IgD-negative memory B cell (primary cell): ENCODE measurements around the gene LPP. TPM values are rescaled to one million over a fixed set of nuclear protein-coding genes. Genes with fewer than 3 reads are reported as not detected.

Source experiments
- H3K27ac Mint-ChIP-seq, 3 donors: one replicate each; pipeline ENCODE4 v1.8.0; 2020 to 2022; ENCODE audit warnings: mild to moderate bottlenecking in 3 of 3, mixed read lengths in 3 of 3, moderate library complexity in 1 of 3
- H3K27me3 Mint-ChIP-seq: one replicate; pipeline ENCODE4 v1.8.0; 2021; ENCODE audit warnings: mixed read lengths
- H3K36me3 Mint-ChIP-seq: one replicate; pipeline ENCODE4 v1.8.0; 2020; ENCODE audit warnings: mild to moderate bottlenecking, mixed read lengths
- H3K4me1 Mint-ChIP-seq, 3 donors: one replicate each; pipeline ENCODE4 v1.8.0; 2020 to 2022; ENCODE audit warnings: mixed read lengths in 3 of 3, mild to moderate bottlenecking in 1 of 3
- H3K4me3 Mint-ChIP-seq, 4 donors: one replicate each; pipeline ENCODE4 v1.8.0; 2020 to 2022; ENCODE audit warnings: mild to moderate bottlenecking in 4 of 4, mixed read lengths in 4 of 4, moderate library complexity in 3 of 4
- H3K9me3 Mint-ChIP-seq, 3 donors: one replicate each; pipeline ENCODE4 v1.8.0; 2020 to 2021; ENCODE audit warnings: mixed read lengths in 3 of 3, mild to moderate bottlenecking in 1 of 3
- polyA plus RNA-seq: library from polyadenylated mRNA; unstranded; fragments of 300-500 nt; fragmentation: Illumina TruSeq; gene quantifications from one replicate; pipeline ENCODE4 v1.2.3, GENCODE V29; 2021

LPP gene
- polyA plus RNA-seq, 1 donor from 2014 or later: 29.2 TPM

DNA sequence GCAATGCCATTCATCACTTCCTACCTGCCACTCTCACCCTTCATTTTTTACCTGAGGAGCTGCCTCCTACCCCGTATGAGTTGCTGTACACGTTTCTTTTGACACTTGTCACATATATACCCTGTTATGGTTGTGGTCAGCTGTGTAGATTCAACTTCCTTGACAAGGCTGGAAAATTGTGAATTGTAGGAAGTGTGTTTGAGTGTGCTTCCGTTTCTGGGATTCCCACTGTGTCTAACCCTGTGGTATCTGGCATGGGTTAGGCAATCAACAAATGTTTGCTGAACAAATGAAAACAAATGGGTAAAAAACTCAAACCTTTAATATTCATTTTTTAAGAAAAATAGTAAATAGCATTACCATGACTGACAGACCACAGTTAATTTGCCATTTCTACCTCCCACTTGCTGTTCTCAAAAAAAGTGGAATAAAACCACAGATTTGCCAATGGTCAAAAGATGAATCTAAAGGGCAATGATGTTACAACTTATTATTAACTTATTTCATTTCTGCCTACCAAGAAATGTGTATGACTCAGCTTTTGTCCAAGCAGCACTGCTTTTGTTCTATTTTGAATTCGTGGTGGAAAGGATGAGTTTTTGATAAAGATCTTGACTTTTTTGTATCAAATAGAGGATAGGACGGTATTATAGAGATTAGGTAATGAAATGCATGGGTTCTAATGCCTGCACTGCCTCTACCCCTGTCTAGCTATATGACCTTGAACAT lies 404.6 kb downstream of the LPP start:
- no peak overlapping the region for H3K27ac Mint-ChIP-seq
- peaks cover 2% of the 10 kb centered on the region for H3K36me3 Mint-ChIP-seq
- no peak overlapping the region for H3K4me3 Mint-ChIP-seq
- no peaks in the 10 kb centered on the region for H3K9me3 Mint-ChIP-seq
- no peaks in the 10 kb centered on the region for H3K27me3 Mint-ChIP-seq
- H3K4me1 Mint-ChIP-seq: peaks cover 1 to 19% (median 6%) of the 10 kb centered on the region in 3 donors

GRCh38 chr3:188559072-188559429 lies 405.1 kb downstream of the LPP start:
- Mint-ChIP-seq H3K27me3 (no peaks in the 10 kb centered on the region), H3K9me3 (no peaks in the 10 kb centered on the region), H3K27ac (no peak overlapping the region), H3K4me1 (peaks cover 1 to 19% (median 6%) of the 10 kb centered on the region in 3 donors), H3K36me3 (peaks cover 2% of the 10 kb centered on the region), H3K4me3 (no peak overlapping the region)

- Mint-ChIP-seq H3K27me3 (no peaks in the 10 kb centered on the region), H3K27ac (peak overlapping the region in 1 of 3 donors; percentile 24), H3K4me3 (no peak overlapping the region), H3K4me1 (peaks cover 1 to 19% (median 6%) of the 10 kb centered on the region in 3 donors), H3K36me3 (peaks cover 2% of the 10 kb centered on the region), H3K9me3 (no peaks in the 10 kb centered on the region)
Measured at GRCh38 chr3:188559856-188560255, 405.9 kb downstream of the LPP start.

DNA sequence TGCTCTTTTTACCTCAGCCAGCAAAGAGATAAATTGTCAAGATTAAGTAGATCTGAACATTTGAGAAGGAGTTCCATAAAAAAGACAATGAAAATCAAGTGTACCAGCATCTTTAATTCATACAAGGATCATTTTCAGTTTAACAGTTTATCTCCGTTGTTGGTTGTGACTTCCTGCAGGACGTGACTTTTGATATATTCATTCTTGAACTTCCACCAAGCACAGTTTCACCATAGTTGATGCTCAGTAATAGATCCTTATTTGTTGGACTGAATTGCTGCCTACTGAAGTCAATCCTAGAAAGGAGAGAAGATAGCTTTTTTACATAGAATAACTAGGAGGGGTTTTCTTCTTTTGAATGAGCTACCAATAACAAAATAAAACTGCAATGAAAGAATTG lies 408.2 kb downstream of the LPP start:
- H3K4me1 Mint-ChIP-seq: peaks cover 1 to 19% (median 6%) of the 10 kb centered on the region in 3 donors
- no peak overlapping the region for H3K4me3 Mint-ChIP-seq
- H3K27ac Mint-ChIP-seq: no peak overlapping the region
- H3K27me3 Mint-ChIP-seq: no peaks in the 10 kb centered on the region
- no peaks in the 10 kb centered on the region for H3K9me3 Mint-ChIP-seq
- peaks cover 2% of the 10 kb centered on the region for H3K36me3 Mint-ChIP-seq

DNA sequence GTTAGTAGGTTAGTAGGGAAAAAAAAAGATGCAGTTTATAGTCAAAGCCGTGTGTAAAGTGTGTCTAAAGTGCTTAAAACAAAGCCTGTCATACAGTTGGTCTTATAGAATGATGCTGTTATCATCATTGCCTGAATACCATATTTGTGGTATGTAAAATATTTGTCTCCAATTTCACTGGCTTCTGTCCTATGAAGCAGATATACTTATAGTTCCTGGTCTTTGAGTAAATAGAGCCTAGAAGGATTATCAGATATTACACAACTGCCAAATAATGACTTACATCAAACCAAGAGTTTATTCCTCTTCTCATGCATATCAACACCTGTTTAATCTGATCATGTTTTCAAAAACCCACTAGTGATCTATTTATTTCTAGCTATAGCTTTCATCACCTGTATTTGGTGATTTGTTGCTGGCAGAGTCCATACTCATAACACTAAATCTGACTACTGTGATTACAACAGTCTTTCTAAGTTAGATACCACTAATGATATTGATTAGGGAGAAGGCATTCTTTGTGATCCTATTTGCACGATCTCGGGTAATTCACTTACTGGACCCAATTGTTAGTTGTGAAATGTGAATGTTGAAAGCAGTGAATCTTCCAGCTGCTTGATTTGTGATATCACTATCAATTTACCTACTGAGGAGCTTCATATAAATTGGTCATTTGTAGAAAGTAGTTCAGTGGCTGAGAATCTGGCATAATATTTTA lies 413.7 kb downstream of the LPP start:
- peaks cover 2 to 9% (median 2%) of the 10 kb centered on the region in 3 donors for H3K4me1 Mint-ChIP-seq
- no peaks in the 10 kb centered on the region for H3K27me3 Mint-ChIP-seq
- H3K4me3 Mint-ChIP-seq: no peak overlapping the region
- no peaks in the 10 kb centered on the region for H3K9me3 Mint-ChIP-seq
- H3K36me3 Mint-ChIP-seq: no peaks in the 10 kb centered on the region
- no peak overlapping the region for H3K27ac Mint-ChIP-seq

DNA sequence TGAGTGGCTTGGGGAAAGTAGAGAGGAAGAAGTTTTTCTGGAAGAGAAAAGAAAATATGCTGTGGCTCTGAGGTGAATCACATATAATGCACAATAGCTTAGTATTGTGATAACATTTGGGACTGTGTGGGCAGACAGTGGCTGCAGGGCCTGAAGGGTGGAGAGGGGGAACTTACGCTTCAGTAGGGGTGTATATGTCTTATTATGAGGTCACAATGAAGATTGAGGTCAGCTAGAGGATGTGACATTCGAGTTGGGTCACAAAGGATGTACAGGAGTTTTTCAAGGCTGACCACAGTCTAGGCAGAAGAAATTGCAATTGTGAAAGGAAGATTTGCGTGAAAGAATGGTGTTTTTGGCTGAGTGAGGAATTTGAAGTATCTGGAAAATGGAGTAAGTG lies 414.8 kb downstream of the LPP start:
- H3K27me3 Mint-ChIP-seq: no peaks in the 10 kb centered on the region
- H3K36me3 Mint-ChIP-seq: no peaks in the 10 kb centered on the region
- no peak overlapping the region for H3K27ac Mint-ChIP-seq
- H3K9me3 Mint-ChIP-seq: no peaks in the 10 kb centered on the region
- no peak overlapping the region for H3K4me3 Mint-ChIP-seq
- H3K4me1 Mint-ChIP-seq: peaks cover 10 to 12% (median 11%) of the 10 kb centered on the region in 3 donors

- no peak overlapping the region for H3K27ac Mint-ChIP-seq
Measured at GRCh38 chr3:188571531-188572095, 417.7 kb downstream of the LPP start.

DNA sequence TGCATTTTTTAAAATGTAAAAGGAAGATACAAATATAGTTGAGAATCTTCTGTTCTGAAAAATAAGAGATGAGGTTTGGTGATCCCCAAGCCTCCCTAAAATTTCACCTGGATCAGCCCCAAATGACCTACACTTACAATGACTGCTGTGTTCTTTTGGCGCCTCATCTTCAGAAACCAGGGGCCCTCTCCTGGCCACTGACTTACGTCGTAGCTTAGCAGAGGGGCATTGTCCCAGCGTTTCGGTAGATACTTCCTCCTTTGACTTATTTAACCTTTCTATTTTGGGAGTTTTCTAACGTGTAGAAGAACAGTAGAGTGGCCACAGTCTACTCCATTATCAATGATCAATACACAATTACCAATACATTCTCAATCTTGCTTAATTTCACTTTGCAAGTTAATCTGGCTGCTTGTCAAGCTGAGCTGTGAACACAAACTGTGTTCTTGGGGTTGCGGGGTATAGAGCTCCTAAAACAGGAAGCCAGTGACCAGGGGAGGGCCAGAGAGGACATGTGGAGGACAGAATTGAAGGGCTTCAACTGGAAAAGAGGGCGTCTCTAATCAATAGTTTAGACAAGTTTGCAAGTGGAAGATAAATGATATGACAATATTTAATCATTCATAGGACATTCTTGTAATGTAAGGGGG lies 419.5 kb downstream of the LPP start:
- no peaks in the 10 kb centered on the region for H3K27me3 Mint-ChIP-seq
- H3K9me3 Mint-ChIP-seq: no peaks in the 10 kb centered on the region
- peaks cover 14 to 18% (median 15%) of the 10 kb centered on the region in 3 donors for H3K4me1 Mint-ChIP-seq
- peaks cover 6% of the 10 kb centered on the region for H3K36me3 Mint-ChIP-seq
- peak overlapping the region in 1 of 4 donors; percentile 31 for H3K4me3 Mint-ChIP-seq
- peak overlapping the region in 1 of 3 donors; percentile 1 for H3K27ac Mint-ChIP-seq

More at GRCh38 chr3:188571531-188572095, 417.7 kb downstream of the LPP start:
- no peaks in the 10 kb centered on the region for H3K27me3 Mint-ChIP-seq
- H3K9me3 Mint-ChIP-seq: no peaks in the 10 kb centered on the region
- peaks cover 11 to 14% (median 13%) of the 10 kb centered on the region in 3 donors for H3K4me1 Mint-ChIP-seq
- H3K4me3 Mint-ChIP-seq: no peak overlapping the region
- peaks cover 6% of the 10 kb centered on the region for H3K36me3 Mint-ChIP-seq

DNA sequence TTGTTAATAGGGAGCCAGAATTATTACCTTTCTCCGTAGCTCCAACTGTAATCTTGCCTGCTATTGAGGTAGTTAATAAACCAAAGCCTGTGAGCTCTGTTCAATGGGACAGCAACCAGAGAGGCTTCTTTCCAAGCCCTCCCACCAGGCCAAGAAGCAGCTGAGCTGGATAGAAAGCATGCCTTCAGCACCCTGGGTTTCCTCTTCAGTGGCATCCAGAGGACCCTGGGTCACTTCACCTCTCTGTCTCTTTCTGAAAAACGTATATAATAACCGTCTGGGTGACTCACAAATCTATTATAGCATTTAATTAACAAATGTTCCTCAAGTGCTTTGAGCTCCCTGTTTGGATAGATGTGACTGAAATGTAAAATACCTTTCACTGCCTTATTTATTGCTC lies 420.0 kb downstream of the LPP start:
- Mint-ChIP-seq H3K27me3 (no peaks in the 10 kb centered on the region), H3K9me3 (no peaks in the 10 kb centered on the region), H3K4me1 (peaks cover 15 to 20% (median 18%) of the 10 kb centered on the region in 3 donors), H3K36me3 (peaks cover 6% of the 10 kb centered on the region), H3K27ac (peak overlapping the region in 1 of 3 donors; percentile 1), H3K4me3 (no peak overlapping the region)

- Mint-ChIP-seq H3K27me3 (no peaks in the 10 kb centered on the region), H3K4me1 (peaks cover 18 to 22% (median 18%) of the 10 kb centered on the region in 3 donors), H3K4me3 (no peak overlapping the region), H3K36me3 (peaks cover 6% of the 10 kb centered on the region), H3K27ac (peak overlapping the region in 1 of 3 donors; percentile 26), H3K9me3 (no peaks in the 10 kb centered on the region)
Measured at GRCh38 chr3:188574885-188575284, 420.9 kb downstream of the LPP start.

- peaks cover 18 to 26% (median 22%) of the 10 kb centered on the region in 3 donors for H3K4me1 Mint-ChIP-seq
- H3K27me3 Mint-ChIP-seq: no peaks in the 10 kb centered on the region
- no peaks in the 10 kb centered on the region for H3K9me3 Mint-ChIP-seq
- no peak overlapping the region for H3K27ac Mint-ChIP-seq
- H3K36me3 Mint-ChIP-seq: peaks cover 6% of the 10 kb centered on the region
- no peak overlapping the region for H3K4me3 Mint-ChIP-seq
Measured at GRCh38 chr3:188575501-188575900, 421.5 kb downstream of the LPP start.

DNA sequence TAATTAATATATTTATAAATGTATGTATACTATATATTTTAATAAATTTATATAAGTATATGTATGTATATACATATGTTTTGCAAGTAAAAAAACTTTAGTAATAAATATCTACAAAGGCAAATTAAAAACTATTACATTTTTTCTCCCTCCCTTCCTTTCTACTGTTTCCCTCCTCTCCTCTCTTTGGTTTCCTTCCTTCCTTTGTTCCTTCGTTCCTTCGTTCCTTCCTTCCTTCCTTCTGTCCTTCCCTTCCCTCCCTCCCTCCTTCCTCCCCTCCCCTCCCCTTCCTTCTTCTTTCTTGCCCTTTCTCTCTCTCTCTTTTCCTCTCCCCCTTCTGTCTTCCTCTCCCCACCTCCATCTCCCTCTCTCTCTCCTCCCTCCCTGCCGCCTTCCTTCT lies 423.6 kb downstream of the LPP start:
- Mint-ChIP-seq H3K27me3 (no peaks in the 10 kb centered on the region), H3K4me3 (no peak overlapping the region), H3K4me1 (peaks cover 17 to 31% (median 28%) of the 10 kb centered on the region in 3 donors), H3K27ac (peak overlapping the region in 1 of 3 donors; percentile 28), H3K36me3 (peaks cover 6% of the 10 kb centered on the region), H3K9me3 (no peaks in the 10 kb centered on the region)

GRCh38 chr3:188578576-188579363 lies 424.8 kb downstream of the LPP start:
- H3K4me1 Mint-ChIP-seq: peaks cover 7 to 22% (median 20%) of the 10 kb centered on the region in 3 donors

DNA sequence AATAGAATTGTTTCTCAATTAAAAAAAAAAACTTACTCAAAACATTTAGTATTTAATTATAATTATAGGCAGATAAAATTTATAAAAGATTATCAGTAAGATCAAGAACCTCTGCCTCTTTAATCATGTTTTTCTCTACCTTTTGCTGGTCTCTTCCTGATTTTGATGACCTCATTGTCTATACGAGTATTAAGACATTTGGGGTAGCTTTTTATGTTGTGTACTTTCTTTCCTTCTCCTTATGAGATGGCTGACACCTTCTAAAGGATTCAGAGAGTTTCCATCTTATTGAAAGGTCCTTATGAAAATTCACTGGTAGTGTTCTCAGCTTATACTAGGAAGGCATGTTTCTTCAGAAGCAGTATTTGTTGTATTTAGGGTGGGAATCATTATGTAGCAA lies 426.3 kb downstream of the LPP start:
- Mint-ChIP-seq H3K4me1 (peaks cover 11 to 25% (median 21%) of the 10 kb centered on the region in 3 donors), H3K4me3 (peak overlapping the region in 2 of 4 donors; percentile 2 to 26), H3K9me3 (no peaks in the 10 kb centered on the region), H3K36me3 (peaks cover 6% of the 10 kb centered on the region), H3K27me3 (no peaks in the 10 kb centered on the region), H3K27ac (no peak overlapping the region)

More at GRCh38 chr3:188578576-188579363, 424.8 kb downstream of the LPP start:
- no peaks in the 10 kb centered on the region for H3K9me3 Mint-ChIP-seq
- no peaks in the 10 kb centered on the region for H3K27me3 Mint-ChIP-seq
- no peak overlapping the region for H3K27ac Mint-ChIP-seq
- H3K4me3 Mint-ChIP-seq: peak overlapping the region in 2 of 4 donors; percentile 19 to 69
- peaks cover 6% of the 10 kb centered on the region for H3K36me3 Mint-ChIP-seq
